GM19452 (cell line): Measurements from ENCODE around the gene IPO4.
"Not testable (repeated sequence)": the region's sequence is repeated elsewhere in the genome, so short reads cannot be mapped to it uniquely, and the experiment has no call there.

Source experiments
- ATAC-seq: cut with Tn5 transposase; IDR thresholded peaks from one replicate; pipeline ENCODE4 v1.9.1; 2021; ENCODE audit not compliant: unreplicated experiment

Gene IPO4, protein sequence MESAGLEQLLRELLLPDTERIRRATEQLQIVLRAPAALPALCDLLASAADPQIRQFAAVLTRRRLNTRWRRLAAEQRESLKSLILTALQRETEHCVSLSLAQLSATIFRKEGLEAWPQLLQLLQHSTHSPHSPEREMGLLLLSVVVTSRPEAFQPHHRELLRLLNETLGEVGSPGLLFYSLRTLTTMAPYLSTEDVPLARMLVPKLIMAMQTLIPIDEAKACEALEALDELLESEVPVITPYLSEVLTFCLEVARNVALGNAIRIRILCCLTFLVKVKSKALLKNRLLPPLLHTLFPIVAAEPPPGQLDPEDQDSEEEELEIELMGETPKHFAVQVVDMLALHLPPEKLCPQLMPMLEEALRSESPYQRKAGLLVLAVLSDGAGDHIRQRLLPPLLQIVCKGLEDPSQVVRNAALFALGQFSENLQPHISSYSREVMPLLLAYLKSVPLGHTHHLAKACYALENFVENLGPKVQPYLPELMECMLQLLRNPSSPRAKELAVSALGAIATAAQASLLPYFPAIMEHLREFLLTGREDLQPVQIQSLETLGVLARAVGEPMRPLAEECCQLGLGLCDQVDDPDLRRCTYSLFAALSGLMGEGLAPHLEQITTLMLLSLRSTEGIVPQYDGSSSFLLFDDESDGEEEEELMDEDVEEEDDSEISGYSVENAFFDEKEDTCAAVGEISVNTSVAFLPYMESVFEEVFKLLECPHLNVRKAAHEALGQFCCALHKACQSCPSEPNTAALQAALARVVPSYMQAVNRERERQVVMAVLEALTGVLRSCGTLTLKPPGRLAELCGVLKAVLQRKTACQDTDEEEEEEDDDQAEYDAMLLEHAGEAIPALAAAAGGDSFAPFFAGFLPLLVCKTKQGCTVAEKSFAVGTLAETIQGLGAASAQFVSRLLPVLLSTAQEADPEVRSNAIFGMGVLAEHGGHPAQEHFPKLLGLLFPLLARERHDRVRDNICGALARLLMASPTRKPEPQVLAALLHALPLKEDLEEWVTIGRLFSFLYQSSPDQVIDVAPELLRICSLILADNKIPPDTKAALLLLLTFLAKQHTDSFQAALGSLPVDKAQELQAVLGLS

DNA sequence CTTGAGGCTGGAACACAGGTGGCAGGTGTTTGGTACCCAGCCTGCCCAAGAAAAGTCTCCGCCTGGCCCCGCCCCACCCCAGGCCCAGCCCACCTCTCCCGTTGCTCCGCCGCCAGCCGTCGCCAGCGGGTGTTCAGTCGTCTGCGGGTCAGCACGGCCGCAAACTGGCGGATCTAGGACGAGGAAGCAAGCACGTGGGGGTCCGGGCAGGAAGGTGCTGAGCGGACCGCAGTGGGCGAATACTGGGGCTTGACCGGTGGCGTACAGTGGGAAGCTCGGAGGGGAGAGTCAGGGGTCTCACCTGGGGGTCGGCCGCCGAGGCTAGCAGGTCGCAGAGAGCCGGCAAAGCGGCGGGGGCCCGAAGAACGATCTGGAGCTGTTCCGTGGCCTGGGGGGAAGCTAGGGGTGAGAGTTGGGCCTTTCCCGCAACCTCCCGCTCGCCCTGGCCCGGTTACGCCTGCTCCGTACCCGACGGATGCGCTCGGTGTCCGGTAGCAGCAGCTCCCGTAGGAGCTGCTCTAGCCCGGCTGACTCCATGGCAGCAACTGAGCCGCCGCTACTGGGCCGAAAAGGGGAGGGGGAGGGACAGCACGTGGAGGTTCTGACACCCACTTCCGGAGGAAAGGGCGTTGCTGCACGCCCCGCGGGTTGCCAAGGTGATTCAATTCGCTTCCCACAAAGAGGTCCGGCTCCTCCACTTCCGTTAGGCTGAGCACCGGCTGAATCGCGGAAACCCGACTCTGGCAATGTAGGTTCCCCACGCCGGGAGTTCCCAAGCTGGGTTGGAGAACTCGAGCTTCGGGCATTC, at the start of gene IPO4:
TSS of gene IPO4 (minus strand) at position 566 of the 808 bp plus-strand sequence. CDS start at position 537, 29 bp downstream.
- peak; percentile 84 for ATAC-seq

DNA sequence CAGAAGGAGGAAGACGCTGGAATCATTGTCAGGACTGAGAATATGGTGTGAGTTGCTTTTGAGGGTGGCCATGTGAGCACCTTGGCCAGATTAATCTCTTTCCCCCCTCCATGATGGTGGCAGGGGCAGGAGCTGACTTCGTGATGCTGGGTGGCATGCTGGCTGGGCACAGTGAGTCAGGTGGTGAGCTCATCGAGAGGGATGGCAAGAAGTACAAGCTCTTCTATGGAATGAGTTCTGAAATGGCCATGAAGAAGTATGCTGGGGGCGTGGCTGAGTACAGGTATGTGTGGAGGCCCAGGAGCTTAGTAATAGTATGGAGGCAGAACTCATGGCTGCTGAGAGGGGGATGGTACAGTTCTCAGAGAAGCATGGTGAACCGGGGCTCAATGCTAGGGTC, 49.5 kb upstream of the IPO4 start:
- no peak for ATAC-seq

DNA sequence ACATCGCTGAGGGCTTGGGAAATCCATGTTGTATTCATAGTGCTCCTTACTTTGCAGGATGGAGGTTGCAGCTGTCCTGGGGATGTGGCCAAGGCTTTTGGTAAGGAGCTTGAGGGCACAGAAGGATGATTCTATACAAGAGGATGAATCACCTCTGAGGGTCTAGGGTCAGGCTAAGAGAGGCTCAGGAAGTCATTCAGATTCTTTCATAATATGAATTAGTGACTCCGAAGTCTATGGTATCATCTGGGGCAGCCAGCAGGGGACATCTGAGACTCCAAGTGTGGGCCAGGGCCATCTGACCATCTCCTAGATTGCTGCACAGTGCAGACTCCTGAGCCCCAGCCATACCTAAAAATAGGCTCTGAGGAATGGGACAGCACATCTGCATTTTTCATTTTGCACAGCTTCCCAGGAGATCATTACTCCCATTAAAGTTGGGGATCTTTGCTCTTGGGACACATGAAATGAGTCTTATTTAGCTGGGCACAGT, 48.9 kb upstream of the IPO4 start:
- no peak for ATAC-seq

DNA sequence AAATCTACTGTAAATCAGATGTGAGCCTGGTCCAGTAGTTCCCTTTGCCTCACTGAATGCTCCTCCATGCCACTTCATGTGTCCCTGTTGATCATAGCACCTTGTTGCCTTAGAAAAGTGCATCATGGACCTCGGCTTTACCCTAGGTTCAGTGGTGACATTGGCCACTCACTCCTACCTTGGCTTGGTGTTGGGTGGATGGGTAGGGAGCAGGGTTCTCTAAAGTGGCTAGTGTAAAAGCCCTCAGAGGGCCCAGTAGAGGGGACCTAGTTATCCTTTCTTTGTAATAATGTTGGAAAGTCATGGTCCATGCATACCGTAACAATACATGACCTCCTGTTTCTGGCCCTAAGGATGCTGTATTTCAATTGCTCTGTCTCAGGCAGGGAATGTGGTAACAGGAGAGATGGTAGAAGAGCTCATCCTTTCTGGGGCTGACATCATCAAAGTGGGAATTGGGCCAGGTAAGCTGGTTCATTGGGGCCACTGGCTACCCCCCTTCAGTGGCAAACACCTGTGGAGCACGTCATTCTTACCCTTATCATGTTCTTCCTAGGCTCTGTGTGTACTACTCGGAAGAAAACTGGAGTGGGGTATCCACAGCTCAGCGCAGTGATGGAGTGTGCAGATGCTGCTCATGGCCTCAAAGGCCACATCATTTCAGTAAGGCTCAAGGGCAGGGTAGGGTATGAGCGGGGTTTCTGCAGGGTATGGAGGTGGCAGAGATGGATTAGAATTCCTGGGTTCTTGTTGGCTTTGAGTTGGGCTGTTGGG, 48.3 kb upstream of the IPO4 start:
- ATAC-seq, result no peak

DNA sequence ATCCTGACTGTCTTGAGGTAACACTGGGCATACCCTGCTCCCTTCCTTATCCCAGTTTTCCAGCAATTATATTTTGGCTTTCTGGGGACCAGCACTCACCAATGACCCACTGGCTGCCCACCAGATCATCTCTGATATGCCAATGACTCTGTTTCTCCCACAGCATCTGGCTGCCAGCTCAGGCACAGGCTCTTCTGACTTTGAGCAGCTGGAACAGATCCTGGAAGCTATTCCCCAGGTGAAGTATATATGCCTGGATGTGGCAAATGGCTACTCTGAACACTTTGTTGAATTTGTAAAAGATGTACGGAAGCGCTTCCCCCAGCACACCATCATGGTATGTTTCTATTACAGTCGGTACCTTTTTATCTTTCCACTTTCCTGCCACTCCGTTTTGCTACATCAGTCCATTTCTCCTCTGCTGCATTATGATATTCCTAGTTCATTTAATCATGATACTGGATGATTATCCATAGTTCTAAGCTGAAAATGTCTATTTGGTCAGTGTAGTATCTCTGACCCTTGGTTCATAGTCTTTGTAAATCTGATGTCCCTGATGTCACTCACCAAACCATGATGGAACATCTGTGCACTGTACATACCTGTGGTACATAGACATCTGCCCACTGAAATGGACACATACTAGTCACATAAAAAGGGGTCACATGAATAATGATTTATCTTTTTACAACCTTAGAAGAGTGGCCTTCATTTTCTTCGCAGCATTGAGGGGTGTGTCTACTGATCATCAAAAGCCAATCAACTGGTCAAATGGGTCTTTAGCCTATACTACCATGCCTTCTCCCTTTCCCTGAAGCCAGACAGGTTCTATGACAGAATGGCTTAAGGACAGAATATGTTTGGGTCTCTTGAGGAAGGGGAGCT, 47.4 kb upstream of the IPO4 start:
- ATAC-seq, result no peak

DNA sequence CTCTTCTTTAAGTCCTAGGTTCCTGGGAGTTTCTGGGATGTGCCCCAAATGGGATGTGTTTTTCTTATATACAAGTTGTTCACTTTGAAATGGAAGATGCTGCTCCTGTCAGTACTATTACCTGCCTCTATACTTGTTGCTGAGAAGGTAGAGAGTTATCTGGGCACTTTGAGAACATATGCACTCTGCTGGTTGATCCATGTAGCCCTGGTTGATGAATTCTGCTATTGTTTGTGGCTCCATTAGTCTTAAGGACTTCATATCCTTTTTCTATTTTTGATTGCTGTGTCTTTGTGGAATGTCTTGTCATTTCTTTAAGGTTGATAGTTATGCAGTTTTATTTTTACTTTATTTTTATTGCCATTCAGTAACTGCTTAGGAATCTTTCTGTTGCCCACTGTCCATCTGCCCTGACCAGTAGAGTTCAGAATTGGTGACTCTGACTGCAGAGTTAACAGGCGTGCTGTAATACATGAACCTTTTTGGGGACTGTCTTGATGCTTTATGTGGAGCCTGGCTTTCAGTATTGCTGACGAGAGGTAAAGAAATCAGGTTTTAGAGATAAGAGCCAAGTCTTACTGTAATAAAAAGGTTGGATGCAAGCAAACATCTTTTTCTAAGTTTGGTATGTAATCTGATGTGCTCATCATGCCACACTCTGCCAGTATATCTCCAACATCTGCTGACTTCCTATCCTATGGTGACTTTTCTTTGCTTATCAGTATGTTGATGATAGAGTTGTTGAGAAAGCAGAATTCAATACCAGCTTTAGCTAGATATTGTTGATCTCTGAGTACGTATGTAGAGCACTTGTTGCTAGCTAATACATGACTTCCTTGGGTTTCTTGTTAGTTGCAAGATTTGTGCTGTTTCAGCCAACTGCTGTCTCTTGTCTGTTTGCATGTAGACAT, 45.7 kb upstream of the IPO4 start:
- no peak for ATAC-seq

DNA sequence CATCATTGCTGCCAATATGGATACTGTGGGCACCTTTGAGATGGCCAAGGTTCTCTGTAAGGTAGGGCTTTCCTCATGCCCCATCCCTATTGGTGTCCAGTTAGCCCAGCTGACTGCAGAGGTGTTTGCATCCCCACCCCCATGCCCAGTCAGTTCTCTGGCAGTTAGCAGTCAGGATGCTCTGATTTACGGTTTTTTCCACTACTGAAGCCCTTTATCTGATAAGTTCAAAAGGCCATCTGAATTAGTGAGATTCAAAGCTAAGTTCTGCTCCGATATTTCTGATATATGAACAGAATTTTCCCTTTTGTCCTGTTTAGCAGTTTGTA, 44.9 kb upstream of the IPO4 start:
- no peak for ATAC-seq

DNA sequence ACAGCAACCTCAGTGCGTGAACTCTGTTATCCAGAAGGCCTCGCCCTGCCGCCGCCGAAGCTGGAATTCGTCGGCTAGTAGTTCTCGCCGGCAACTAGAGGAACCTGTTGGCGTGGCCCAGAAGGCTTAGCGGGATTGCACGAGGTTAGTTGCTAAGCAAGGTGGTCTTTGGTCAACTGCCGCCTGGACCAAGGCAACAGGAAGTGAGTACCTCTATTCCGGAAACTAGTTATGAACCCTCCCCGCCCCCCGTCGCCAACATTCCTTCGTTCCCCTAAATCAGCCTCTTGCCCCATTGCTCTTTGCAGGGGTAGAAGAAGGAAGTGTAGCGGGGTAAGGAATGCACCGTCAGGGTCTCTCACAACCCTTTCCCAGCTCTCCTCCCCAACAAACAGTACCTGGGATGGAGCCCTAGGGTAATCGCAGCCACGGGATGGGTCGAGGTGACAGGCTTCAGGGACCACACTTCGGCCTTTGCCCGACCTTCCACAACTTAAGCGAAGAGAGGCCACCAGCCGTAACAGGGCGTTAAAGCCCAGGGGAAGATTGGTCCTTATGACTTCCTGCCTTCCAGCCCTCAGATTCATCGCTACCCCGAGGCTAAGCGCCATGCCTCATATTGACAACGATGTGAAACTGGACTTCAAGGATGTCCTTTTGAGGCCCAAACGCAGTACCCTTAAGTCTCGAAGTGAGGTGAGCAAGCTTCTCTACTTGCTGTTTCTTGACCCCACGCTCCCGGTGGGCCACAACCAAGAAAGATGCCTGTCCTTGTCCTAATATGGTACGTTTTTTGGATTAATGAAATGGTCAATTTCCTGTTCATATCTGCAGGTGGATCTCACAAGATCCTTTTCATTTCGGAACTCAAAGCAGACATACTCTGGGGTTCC, 44.3 kb upstream of the IPO4 start, which contains the start of gene GMPR2:
TSS of gene GMPR2 (plus strand) at position 285 of the 893 bp plus-strand sequence. CDS start at position 610, 325 bp downstream.
- ATAC-seq, result peak; percentile 57

DNA sequence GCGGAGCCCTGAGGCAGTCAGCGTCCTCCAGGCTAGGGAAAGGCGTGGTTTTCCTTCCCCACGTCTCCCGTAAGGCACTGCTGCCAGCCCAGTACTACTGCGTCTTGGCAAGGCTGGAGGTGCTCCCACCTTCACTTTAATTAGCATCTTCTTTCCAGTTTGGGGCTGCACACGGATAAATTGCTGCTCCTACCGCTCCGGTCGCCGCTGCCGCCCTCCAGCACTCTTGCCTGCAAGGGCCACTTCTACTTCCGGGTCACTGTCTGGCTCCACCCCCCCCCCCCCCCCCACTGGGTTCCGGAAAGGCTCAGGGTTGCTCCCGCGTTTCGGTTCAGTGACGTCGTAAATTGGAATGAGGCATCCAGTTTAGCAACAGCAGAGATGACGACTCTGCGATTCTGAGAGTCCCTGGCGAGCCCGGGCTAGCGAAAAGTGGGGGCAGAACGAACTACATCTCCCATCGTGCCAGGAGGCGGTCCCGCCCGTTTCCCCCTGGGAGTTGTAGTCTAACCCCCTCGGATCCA, 43.6 kb upstream of the IPO4 start, which contains the start of gene NEDD8:
TSS of gene NEDD8 (minus strand) at position 247 of the 524 bp plus-strand sequence. CDS start at position 147, 100 bp downstream.
- ATAC-seq, result peak; percentile 64

DNA sequence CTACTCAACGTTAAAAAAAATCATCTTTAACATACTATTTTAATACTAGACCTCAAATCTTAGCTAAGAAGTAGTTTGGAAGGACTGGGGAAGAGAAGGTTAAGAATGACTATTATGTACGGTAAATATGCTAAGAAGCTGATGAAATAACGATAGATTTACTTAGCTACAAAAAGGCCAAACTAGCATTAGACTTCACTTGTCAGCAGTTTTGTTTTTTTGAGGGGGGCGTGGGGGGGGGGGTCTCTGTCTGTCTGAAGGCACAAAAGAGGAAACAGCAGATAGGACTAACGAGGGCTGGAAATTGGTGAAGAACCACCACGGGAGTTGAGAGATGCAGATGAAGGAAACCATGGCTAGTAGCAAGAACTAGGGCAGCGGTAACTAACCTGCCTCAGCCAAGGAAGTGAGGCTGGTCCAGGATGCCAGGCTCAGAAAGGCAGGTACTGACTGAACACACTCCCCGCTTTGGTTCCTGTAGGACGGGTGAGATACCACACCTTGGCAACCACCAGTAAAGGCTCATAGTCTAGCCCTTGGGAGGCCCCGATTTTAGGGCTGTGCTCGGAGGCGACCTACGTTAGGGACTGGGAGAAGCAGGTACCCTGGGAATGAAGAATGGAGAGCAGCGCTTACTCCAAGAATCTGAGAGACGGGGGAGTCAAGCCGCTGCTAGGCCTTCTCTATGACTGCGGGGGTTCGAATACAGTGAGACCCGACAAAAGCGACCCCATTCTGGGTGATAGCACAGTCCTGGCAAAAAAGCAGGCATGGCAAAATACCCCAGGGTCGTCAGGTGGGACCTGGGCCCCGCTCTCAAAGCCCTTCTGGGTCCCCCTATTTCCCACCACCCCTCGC, 42.9 kb upstream of the IPO4 start:
- no peak for ATAC-seq

DNA sequence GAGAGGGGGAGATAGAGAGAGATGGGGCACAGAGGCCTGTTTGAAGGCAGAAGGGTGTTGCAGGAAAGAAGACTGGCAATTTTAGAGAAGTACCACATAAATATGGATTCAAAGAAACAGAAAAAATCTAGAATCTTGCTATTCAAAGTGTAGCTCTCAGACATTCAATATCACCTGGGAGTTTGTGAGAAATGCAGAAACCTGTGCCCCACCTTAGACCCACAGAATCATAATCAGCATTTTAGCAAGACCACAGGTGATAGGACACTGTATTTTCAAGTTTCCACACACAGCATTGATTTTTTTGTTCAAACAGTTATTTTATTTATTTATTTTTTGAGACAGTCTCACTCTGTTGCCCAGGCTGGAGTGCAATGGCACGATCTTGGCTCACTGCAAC, 40.3 kb upstream of the IPO4 start:
- no peak for ATAC-seq

DNA sequence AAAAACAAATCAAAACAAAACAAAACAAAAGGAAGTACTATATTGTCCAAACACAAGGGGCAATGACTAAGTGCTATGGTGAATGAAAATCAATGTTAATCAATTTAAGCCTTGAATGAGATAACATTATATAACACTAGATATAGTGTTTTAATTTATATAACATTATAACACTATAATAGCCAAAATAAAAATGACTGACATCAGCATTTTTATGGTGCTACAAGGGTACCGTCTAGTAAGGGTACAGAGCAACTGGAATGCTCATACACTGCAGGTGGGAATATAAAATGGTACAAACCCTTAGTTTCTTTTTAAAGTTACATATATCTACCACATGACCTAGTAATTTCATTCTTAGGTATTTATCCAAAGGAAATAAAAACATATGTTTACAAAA, 37.9 kb upstream of the IPO4 start:
- ATAC-seq, result no peak

DNA sequence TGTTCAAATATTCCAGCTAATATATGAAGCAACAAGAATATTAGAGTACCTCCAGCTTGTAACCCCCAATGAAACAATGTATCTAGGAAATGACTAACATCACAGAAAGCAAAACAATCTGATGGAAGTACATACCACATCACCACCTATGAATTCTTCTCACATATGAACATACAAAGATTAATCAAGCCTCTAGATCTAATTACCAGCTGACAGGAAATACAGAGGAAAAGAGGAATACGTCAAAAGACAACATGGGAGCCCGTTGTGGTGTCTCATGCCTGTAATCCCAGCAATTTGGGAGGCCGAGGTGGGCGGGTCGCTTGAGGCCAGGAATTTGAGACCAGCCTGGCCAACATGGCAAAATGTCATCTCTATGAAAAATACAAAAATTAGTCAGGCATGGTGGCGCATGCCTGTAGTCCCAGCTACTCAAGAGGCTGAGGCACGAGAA, 36.0 kb upstream of the IPO4 start:
- ATAC-seq, result no peak

DNA sequence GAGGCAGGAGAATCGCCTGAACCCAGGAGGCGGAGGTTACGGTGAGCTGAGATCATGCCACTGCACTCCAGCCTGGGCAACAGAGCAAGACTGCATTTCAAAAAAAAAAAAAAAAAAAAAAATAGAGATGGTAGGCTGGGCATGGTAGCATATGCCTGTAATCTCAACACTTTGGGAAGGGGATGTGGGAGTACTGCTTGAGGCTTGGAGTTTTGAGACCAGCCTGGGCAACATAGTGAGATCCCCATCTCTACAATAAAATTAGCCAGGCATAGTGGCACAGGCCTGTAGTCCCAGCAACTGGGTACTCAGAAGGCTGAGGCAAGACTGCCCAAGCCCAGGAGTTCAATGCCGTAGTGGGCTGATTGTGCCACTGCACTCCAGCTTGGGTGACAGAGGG, 34.4 kb upstream of the IPO4 start:
- not testable (repeated sequence) for ATAC-seq

DNA sequence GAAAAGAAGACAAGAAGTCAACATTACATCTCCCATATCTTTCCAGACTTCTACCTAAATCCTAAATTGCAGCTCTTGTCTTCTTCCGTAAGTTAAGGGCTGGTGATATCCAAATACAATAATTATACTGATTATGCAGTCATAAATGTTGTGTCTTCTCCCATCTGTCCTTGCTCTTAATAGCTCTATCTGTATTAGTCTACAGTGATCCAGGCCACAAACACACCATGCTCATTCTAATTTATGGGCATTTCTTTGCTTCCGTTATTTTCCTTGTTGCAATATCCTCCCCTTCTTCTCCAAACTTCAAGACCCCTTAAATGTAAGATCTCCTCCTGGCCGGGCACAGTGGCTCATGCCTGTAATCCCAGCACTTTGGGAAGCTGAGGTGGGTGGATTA, 30.9 kb upstream of the IPO4 start:
- no peak for ATAC-seq
